ENCODE measurements around the gene C9orf50. TPM values are rescaled to one million over a fixed set of nuclear protein-coding genes. Genes with fewer than 3 reads are reported as not detected.
A peak's percentile ranks its signal among the peaks of the same experiment; 100 is the strongest.

Gene C9orf50
- total RNA-seq, 1 experiment from 2014 or later = not detected

GRCh38 chr9:129581505-129582189 lies 39.3 kb downstream of the C9orf50 start:
- in situ Hi-C loops (cut with HindIII; ENCODE audit: low sequenced_read_pairs) = no loop called here
- no peak for DNase-seq (ENCODE audit: low spot score)

GRCh38 chr9:129580211-129580915 lies 40.5 kb downstream of the C9orf50 start:
- DNase-seq (ENCODE audit: low spot score) = no peak

GRCh38 chr9:129579294-129579693 lies 41.6 kb downstream of the C9orf50 start:
- in situ Hi-C loops (cut with HindIII; ENCODE audit: low sequenced_read_pairs) = no loop called here
- no peak for DNase-seq (ENCODE audit: low spot score)

More at GRCh38 chr9:129580211-129580915, 40.5 kb downstream of the C9orf50 start:
- in situ Hi-C loops (cut with HindIII; ENCODE audit: low sequenced_read_pairs) = no loop called here

DNA sequence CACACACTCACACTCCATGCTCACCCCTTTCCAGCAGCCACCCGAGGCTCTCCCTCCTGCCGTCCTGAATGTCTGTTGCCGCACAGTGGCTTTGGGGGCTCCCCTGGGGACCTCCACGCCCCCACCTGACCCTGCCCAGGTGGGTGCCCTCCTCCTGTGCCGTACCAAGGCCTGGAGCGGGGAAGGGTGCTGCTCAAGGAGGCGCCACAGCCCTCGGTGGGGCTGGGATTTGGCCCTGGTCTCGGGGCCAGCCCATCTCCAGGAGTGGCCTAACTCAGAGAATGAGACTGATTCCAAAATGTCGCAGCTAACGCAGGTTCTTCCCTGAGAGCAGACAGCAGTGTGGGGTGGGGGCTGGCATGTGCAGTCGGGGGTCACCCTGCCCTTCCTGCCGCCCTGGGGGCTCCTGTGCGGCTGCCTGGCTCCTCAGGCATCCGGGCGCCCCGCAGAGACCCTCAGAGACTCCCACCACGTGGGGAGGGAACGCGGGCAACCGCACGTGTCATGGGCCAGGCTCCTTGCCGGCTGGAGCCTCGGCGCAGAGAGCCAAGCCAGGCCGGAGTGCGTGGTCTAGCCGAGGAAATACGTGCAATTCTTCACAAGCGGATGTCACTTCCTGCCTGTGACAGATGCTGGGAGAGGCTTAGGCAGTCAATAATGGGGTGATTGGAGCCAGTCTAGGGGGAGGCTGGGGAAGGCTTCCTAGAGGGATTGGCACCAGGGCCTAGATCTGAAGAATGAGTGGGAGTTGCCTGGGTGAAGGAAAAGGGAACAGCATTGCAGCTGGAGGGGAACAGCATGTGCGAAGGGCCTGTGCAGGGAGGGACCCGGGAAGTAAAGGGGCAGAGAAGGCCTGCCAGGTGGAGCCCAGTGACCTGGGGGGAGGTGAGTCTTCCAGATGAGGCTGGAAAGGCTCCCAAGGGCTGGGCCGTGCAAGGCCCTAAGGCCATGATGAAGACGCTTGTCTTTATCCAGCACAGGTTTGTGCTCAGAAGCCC lies 44.1 kb downstream of the C9orf50 start:
- in situ Hi-C loops (cut with HindIII; ENCODE audit: low sequenced_read_pairs) = no loop called here
- no peak for DNase-seq (ENCODE audit: low spot score)

- no peak for DNase-seq (ENCODE audit: low spot score)
- in situ Hi-C loops (cut with HindIII; ENCODE audit: low sequenced_read_pairs) = no loop called here
Measured at GRCh38 chr9:129575818-129576217, 45.1 kb downstream of the C9orf50 start.

DNA sequence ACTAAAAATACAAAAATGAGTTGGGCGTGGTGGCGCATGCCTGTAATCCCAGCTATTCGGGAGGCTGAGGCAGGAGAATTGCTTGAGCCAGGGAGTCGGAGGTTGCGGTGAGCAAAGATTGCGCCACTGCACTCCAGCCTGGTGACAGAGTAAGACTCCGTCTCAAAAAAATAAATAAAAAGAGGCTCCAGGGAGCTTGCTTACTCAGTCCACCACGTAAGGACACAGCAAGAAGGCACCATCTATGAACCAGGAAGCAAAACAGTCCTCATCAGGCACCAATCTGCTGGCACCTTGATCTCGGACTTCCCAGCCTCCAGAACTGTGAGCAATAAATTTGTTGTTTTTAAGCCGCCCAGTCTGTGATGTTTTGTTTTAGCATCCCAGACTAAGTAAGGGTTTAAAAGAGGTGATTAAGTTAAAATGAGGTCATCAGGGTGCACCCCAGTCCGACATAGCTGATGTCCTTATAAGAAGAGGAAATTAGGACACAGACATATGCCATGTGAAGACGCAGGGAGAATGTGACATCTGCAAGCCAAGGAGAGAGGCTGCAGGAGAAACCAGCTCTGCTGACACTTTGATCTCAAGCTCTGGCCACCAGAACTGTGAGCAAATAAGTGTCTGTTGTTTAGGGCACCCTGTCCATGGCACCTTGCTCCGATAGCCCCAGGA lies 45.9 kb downstream of the C9orf50 start:
- no peak for DNase-seq (ENCODE audit: low spot score)

GRCh38 chr9:129573977-129574376 lies 46.9 kb downstream of the C9orf50 start:
- in situ Hi-C loops (cut with HindIII; ENCODE audit: low sequenced_read_pairs) = no loop called here
- no peak for DNase-seq (ENCODE audit: low spot score)

More for the DNA sequence above, 45.9 kb downstream of the C9orf50 start:
- in situ Hi-C loops (cut with HindIII; ENCODE audit: low sequenced_read_pairs) = no loop called here

- DNase-seq (ENCODE audit: low spot score) = no peak
- in situ Hi-C loops (cut with HindIII; ENCODE audit: low sequenced_read_pairs) = no loop called here
Measured at GRCh38 chr9:129572517-129572916, 48.4 kb downstream of the C9orf50 start.

DNA sequence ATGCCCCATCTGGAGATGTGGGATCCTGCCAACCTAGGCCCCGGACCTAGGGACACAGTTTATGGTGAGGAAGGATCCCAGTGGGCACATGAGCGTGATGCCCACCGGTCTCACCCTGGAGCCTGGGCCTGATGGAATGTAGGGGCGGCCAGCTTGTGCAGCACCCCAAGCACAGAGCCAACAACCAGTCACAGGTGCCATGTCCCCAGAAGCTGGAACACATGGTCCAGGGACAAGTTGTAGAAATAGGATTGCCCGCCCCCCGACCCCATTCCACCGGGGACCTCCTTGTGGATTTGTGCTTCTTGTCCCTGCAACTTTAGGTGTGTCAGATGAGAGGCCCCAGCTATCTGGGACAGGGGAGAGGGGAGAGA lies 48.9 kb downstream of the C9orf50 start:
- no peak for DNase-seq (ENCODE audit: low spot score)
- in situ Hi-C loops (cut with HindIII; ENCODE audit: low sequenced_read_pairs) = no loop called here

GRCh38 chr9:129571298-129572051 lies 49.4 kb downstream of the C9orf50 start:
- in situ Hi-C loops (cut with HindIII; ENCODE audit: low sequenced_read_pairs) = no loop called here
- no peak for DNase-seq (ENCODE audit: low spot score)

DNA sequence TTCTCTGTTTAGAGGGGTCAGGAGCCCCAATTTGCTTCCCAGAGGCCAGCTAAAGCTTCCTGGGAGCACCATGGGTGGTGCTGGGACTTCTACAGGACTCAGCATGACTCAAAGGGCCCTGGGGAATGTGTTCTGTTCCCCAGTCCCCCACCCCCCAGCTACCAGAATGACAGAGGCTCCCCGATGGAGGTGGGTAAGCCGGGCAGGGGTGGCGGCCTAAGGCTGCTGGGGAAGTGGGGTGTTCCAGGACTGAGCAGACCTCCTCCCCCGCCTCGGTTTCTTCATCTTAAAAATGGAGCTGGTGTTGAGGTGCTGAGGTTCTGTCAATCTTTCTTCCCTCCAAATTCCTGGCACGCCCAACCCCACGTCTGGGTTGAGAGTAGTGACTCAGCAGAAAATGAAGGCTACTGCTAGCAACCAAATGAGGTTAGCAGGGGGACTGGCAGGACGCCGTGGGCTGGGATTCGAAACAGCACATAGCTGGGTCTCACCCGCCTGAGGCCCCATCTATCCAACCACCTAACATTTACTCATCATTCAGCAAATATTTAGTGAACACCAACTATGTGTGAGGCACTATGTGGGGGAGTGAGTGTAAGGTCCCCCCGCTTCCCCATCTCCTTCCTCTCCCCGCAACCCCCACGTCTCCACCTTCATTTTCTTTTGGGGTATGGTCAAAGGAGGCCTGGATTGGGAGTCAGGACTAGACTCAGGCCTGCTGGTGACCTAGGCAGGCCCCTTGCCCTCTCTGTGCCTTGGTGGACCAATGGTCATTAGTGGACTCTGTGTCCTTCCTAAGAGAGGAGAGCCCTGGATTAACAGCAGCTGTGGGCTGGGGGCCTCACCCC lies 50.2 kb downstream of the C9orf50 start:
- peak; percentile 64 for DNase-seq (ENCODE audit: low spot score)

DNA sequence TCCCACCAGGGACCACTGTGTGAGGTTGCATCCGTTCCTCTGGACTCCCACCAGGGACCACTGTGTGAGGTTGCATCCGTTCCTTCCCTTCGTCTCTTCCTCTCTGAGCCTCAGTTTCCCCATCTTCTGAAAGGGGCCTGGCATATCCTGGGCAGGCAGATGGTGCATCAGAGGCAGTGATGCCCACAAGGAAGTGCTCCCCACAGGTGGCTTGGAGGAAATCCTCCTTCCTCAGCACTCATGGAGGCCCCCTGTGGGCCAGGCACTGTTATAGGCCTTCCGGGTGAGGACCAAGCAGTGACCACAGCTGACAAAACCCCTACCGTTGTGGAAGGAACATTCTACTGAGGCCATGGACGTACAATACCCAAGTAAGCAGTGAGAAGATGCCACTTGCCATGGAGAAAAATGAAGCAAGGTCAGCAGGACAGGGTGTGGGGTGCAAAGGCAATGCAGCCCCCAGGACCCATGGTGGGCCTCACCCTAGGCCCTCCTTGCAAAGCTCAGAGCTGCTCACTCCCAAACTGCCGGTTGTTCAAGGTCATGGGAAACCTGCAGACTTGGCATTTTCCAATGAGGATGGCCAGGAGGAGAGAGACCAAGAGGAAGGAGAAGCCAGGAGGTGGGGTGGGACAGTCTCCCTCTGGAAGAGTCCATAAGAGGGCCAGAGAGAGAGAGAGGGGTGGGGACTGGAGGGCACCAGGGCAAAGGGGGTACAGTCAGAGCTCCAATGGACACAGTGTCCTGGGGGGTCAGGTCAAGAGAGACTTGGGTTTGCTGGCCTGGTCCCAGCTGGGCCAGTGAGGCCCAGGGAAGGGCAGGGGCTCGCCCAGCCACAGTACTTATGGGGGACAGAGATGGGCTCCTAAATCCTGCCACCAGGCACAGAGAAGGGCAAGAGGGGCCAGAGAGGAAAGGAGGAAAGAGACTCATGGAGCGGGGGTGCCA lies 51.1 kb downstream of the C9orf50 start:
- DNase-seq (ENCODE audit: low spot score) = peak; percentile 54
- in situ Hi-C loops (cut with HindIII; ENCODE audit: low sequenced_read_pairs) = no loop called here

More for the DNA sequence above, 50.2 kb downstream of the C9orf50 start:
- in situ Hi-C loops (cut with HindIII; ENCODE audit: low sequenced_read_pairs) = no loop called here

DNA sequence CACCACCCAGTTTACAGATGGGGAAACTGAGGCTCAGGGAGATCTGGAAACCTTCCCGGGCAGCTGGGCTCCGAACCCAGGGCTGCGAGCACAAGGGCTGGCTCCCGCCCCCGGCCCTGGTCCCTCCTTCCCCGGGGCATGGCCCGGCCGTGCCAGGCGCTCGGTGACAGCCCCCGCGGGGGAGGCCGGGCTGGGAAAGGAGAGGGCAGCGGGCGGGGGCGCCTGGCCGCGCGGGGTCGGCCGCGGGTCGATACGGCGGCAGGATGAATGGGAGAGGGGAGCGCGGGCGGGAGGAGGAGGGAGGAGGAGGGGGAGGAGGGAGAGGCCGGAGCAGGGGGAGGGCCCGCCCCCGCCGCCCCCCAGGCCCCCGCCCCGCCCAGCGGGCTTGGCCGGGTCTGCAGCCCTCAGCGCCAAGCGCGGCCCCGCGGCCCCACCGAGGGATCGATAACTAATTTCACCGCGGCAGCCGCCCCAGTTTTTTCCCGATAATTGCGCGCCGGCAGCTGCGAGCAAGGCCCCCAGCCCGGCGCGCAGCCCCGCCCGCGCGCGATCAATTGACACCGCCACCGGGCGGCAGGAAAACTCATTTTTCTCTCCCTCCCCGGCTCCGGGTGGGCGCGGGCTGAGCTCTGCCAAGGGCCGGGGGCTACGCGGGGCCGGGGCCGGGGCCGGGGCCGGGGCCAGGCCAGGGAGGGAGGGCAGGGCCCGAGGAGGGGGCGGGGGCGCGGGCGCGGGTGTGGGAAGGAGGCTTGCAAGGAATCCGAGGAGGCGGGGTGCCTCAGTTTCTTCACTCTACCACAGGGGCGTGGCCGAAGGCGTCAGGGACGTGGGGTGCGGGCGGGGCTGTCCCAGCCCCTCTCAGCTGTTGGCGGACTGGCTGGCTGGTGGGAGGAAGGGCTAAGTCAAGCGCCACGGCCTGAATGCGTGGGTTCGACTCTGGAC lies 52.1 kb downstream of the C9orf50 start:
- DNase-seq (ENCODE audit: low spot score) = no peak
- in situ Hi-C loops (cut with HindIII; ENCODE audit: low sequenced_read_pairs) = no loop called here

- in situ Hi-C loops (cut with HindIII; ENCODE audit: low sequenced_read_pairs) = no loop called here
- peak; percentile 77 for DNase-seq (ENCODE audit: low spot score)
Measured at GRCh38 chr9:129567842-129568559, 52.9 kb downstream of the C9orf50 start.

DNA sequence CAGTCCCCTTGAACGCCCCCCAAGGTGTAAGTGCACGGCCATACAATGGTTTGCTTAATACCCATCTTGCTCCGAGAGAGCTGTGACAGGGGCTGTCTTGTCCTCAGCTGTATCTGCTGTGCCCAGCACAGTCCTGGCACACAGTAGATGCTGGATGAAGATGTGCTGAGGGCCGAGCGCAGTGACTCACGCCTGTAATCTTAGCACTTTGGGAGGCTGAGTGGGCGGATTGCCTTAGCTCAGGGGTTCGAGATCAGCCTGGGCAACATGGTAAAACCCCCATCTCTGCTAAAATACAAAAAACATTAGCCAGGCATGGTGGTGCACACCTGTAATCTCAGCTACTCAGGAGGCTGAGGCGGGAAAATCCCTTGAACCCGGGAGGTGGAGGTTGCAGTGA lies 53.6 kb downstream of the C9orf50 start:
- DNase-seq (ENCODE audit: low spot score) = no peak
- in situ Hi-C loops (cut with HindIII; ENCODE audit: low sequenced_read_pairs) = no loop called here

All from G401 (cell line).